Muscle layer of duodenum (tissue), 2 donors: ENCODE results near the gene CTNNA2.

ENCODE experiments used
- H3K27ac ChIP-seq: one replicate; pipeline ENCODE4 v1.7.0; 2013; ENCODE audit warnings: mild to moderate bottlenecking, low read length
- H3K27me3 ChIP-seq: one replicate; pipeline ENCODE4 v1.7.0; 2013; ENCODE audit warnings: low read depth, mild to moderate bottlenecking, control low read depth, low read length
- H3K36me3 ChIP-seq, 2 donors: one replicate each; pipeline ENCODE4 v1.7.0; 2013; ENCODE audit warnings: low read length in 2 of 2, control low read depth in 1 of 2, mild to moderate bottlenecking in 1 of 2; ENCODE audit not compliant: insufficient read depth in 2 of 2, control insufficient read depth in 1 of 2
- H3K4me1 ChIP-seq, 2 donors: one replicate each; pipeline ENCODE4 v1.7.0; 2013; ENCODE audit warnings: low read length in 2 of 2, mild to moderate bottlenecking in 2 of 2, control low read depth in 1 of 2, moderate library complexity in 1 of 2; ENCODE audit not compliant: insufficient read depth in 2 of 2, control insufficient read depth in 1 of 2
- H3K4me3 ChIP-seq, 2 donors: one replicate each; pipeline ENCODE4 v1.7.0; 2013; ENCODE audit warnings: low read length in 2 of 2, low read depth in 1 of 2, mild to moderate bottlenecking in 1 of 2
- H3K9me3 ChIP-seq, 2 donors: one replicate each; pipeline ENCODE4 v1.7.0; 2013; ENCODE audit warnings: low read length in 2 of 2, control low read depth in 1 of 2, mild to moderate bottlenecking in 1 of 2; ENCODE audit not compliant: control insufficient read depth in 1 of 2
- donor health status: healthy.

Gene CTNNA2

GRCh38 chr2:80592106-80592505 is 1079.3 kb downstream of the CTNNA2 start:
- no peaks in the 10 kb centered on the region for H3K4me1 ChIP-seq
- H3K27me3 ChIP-seq: no peaks in the 10 kb centered on the region
- no peak overlapping the region for H3K4me3 ChIP-seq
- peaks cover 0 to 3% of the 10 kb centered on the region in 2 donors for H3K9me3 ChIP-seq
- H3K36me3 ChIP-seq: no peaks in the 10 kb centered on the region
- no peak overlapping the region for H3K27ac ChIP-seq

- H3K4me1 ChIP-seq: no peaks in the 10 kb centered on the region
- no peaks in the 10 kb centered on the region for H3K36me3 ChIP-seq
- no peak overlapping the region for H3K27ac ChIP-seq
- H3K4me3 ChIP-seq: no peak overlapping the region
- no peaks in the 10 kb centered on the region for H3K27me3 ChIP-seq
- no peaks in the 10 kb centered on the region for H3K9me3 ChIP-seq
Observed at GRCh38 chr2:80610108-80610507, 1097.3 kb downstream of the CTNNA2 start.

- Histone ChIP-seq H3K4me1 (no peaks in the 10 kb centered on the region), H3K27me3 (no peaks in the 10 kb centered on the region), H3K9me3 (no peaks in the 10 kb centered on the region), H3K36me3 (no peaks in the 10 kb centered on the region), H3K4me3 (no peak overlapping the region), H3K27ac (no peak overlapping the region)
Observed at GRCh38 chr2:80621656-80622055, 1108.8 kb downstream of the CTNNA2 start.

GRCh38 chr2:80624062-80624461 is 1111.2 kb downstream of the CTNNA2 start:
- Histone ChIP-seq H3K4me1 (no peaks in the 10 kb centered on the region), H3K27me3 (no peaks in the 10 kb centered on the region), H3K27ac (no peak overlapping the region), H3K9me3 (no peaks in the 10 kb centered on the region), H3K4me3 (no peak overlapping the region), H3K36me3 (no peaks in the 10 kb centered on the region)

GRCh38 chr2:80634590-80634989 is 1121.7 kb downstream of the CTNNA2 start:
- Histone ChIP-seq H3K27ac (no peak overlapping the region), H3K4me1 (no peaks in the 10 kb centered on the region), H3K4me3 (no peak overlapping the region), H3K36me3 (no peaks in the 10 kb centered on the region), H3K9me3 (no peaks in the 10 kb centered on the region), H3K27me3 (no peaks in the 10 kb centered on the region)

GRCh38 chr2:80638783-80639182 is 1125.9 kb downstream of the CTNNA2 start:
- H3K9me3 ChIP-seq: no peaks in the 10 kb centered on the region
- H3K27me3 ChIP-seq: no peaks in the 10 kb centered on the region
- no peaks in the 10 kb centered on the region for H3K36me3 ChIP-seq
- H3K4me1 ChIP-seq: no peaks in the 10 kb centered on the region
- H3K4me3 ChIP-seq: no peak overlapping the region
- no peak overlapping the region for H3K27ac ChIP-seq

GRCh38 chr2:80642465-80642864 is 1129.6 kb downstream of the CTNNA2 start:
- H3K27ac ChIP-seq: no peak overlapping the region
- H3K4me1 ChIP-seq: no peaks in the 10 kb centered on the region
- no peaks in the 10 kb centered on the region for H3K36me3 ChIP-seq
- no peak overlapping the region for H3K4me3 ChIP-seq
- H3K27me3 ChIP-seq: no peaks in the 10 kb centered on the region
- H3K9me3 ChIP-seq: no peaks in the 10 kb centered on the region

GRCh38 chr2:80643598-80643997 is 1130.7 kb downstream of the CTNNA2 start:
- H3K4me1 ChIP-seq: no peaks in the 10 kb centered on the region
- no peak overlapping the region for H3K27ac ChIP-seq
- H3K9me3 ChIP-seq: no peaks in the 10 kb centered on the region
- H3K36me3 ChIP-seq: no peaks in the 10 kb centered on the region
- H3K27me3 ChIP-seq: no peaks in the 10 kb centered on the region
- no peak overlapping the region for H3K4me3 ChIP-seq

- no peak overlapping the region for H3K4me3 ChIP-seq
- H3K4me1 ChIP-seq: no peaks in the 10 kb centered on the region
- peaks cover 2 to 7% of the 10 kb centered on the region in 2 donors for H3K9me3 ChIP-seq
- no peak overlapping the region for H3K27ac ChIP-seq
- H3K27me3 ChIP-seq: no peaks in the 10 kb centered on the region
- H3K36me3 ChIP-seq: no peaks in the 10 kb centered on the region
Observed at GRCh38 chr2:80651435-80651834, 1138.6 kb downstream of the CTNNA2 start.

- no peaks in the 10 kb centered on the region for H3K36me3 ChIP-seq
- no peak overlapping the region for H3K27ac ChIP-seq
- H3K4me3 ChIP-seq: no peak overlapping the region
- H3K27me3 ChIP-seq: no peaks in the 10 kb centered on the region
- H3K4me1 ChIP-seq: no peaks in the 10 kb centered on the region
- peaks cover 2 to 7% of the 10 kb centered on the region in 2 donors for H3K9me3 ChIP-seq
Observed at GRCh38 chr2:80655265-80655664, 1142.4 kb downstream of the CTNNA2 start.

GRCh38 chr2:80670763-80671162 is 1157.9 kb downstream of the CTNNA2 start:
- no peaks in the 10 kb centered on the region for H3K27me3 ChIP-seq
- H3K4me3 ChIP-seq: no peak overlapping the region
- no peaks in the 10 kb centered on the region for H3K4me1 ChIP-seq
- no peaks in the 10 kb centered on the region for H3K9me3 ChIP-seq
- no peak overlapping the region for H3K27ac ChIP-seq
- H3K36me3 ChIP-seq: no peaks in the 10 kb centered on the region

GRCh38 chr2:80687524-80687923 is 1174.7 kb downstream of the CTNNA2 start:
- Histone ChIP-seq H3K27ac (no peak overlapping the region), H3K4me1 (no peaks in the 10 kb centered on the region), H3K27me3 (no peaks in the 10 kb centered on the region), H3K9me3 (peaks cover 0 to 2% of the 10 kb centered on the region in 2 donors), H3K4me3 (no peak overlapping the region), H3K36me3 (no peaks in the 10 kb centered on the region)
